Measurements from ENCODE around the gene SGCA. TPM values are rescaled to one million over a fixed set of nuclear protein-coding genes. Genes with fewer than 3 reads are reported as not detected.

SGCA gene
- total and polyA plus RNA-seq, 2 experiments from 2014 or later: 0.19 TPM; not detected in 1

DNA sequence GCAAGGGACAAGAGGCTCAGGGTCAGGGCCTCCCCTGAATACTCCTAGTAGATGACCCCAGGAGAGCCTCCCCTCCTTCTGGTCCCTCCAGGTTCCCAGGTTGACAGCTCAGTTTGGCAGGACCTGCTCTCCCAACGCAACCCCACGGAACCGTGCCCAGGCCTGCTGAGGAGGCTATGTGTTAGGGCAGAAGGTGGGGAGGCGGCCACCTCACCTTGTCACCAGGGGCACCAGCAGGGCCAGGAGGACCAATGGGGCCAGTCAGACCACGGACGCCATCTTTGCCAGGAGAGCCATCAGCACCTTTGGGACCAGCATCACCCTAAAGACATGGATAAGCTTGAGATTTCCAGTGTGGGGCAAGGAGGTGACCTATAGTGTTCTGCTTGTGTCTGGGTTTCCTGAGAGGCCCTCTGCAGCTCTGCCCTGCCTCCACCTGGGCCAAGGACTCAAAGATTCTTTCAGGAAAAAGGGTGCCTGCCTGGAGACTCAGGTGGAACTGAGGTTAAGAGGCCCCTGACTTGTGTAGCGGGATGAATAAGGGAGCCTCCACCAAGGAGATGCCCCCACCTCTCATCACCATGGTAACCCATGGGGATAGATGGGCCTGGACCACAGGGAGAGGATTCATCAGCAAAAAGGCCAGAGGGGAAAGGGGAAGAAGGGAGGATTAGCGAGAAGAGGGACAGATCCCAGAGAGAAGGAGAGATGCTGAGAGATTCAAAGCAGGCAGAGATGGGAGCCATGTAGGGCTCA is 25.0 kb downstream of the SGCA start:
- Histone ChIP-seq H3K4me2 (no peak overlapping the region), H3K4me1 (ENCODE audit: insufficient read depth) (no peaks in the 10 kb centered on the region), H3K27me3 (ENCODE audit: insufficient read depth) (no peaks in the 10 kb centered on the region), H3K27ac (ENCODE audit: low read depth) (no peak overlapping the region), H2AFZ (no peak overlapping the region), H3K9me2 (ENCODE audit: insufficient read depth) (no peaks in the 10 kb centered on the region), H3K79me2 (replicated peaks; ENCODE audit: insufficient read depth) (no peaks in the 10 kb centered on the region), H3K36me3 (ENCODE audit: insufficient read depth) (no peaks in the 10 kb centered on the region), H3F3A (replicated peaks; ENCODE audit: low read depth) (no peaks in the 10 kb centered on the region), H4K20me1 (replicated peaks; ENCODE audit: insufficient read depth) (no peaks in the 10 kb centered on the region), H3K4me3 (no peak overlapping the region)
- ATAC-seq (no peak), DNase-seq (ENCODE audit: low spot score) (no peak)
- Mint-ChIP-seq H3K4me1 (no peaks in the 10 kb centered on the region), H3K36me3 (ENCODE audit: low read depth) (peaks cover 21% of the 10 kb centered on the region; the same call in 2 of the 3 replicates), H3K27me3 (ENCODE audit: insufficient read depth, low read depth, poor library complexity) (peaks cover 5% of the 10 kb centered on the region), H3K27ac (no peak overlapping the region), H3K9me3 (no peaks in the 10 kb centered on the region), H3K4me3 (no peak overlapping the region)
- TF ChIP-seq, protein P1, sequence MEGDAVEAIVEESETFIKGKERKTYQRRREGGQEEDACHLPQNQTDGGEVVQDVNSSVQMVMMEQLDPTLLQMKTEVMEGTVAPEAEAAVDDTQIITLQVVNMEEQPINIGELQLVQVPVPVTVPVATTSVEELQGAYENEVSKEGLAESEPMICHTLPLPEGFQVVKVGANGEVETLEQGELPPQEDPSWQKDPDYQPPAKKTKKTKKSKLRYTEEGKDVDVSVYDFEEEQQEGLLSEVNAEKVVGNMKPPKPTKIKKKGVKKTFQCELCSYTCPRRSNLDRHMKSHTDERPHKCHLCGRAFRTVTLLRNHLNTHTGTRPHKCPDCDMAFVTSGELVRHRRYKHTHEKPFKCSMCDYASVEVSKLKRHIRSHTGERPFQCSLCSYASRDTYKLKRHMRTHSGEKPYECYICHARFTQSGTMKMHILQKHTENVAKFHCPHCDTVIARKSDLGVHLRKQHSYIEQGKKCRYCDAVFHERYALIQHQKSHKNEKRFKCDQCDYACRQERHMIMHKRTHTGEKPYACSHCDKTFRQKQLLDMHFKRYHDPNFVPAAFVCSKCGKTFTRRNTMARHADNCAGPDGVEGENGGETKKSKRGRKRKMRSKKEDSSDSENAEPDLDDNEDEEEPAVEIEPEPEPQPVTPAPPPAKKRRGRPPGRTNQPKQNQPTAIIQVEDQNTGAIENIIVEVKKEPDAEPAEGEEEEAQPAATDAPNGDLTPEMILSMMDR (conservative IDR thresholded peaks at IDR 0.05; ENCODE audit: low read depth in 2 of 2): no peak
- TF ChIP-seq POLR2AphosphoS5 (IDR thresholded peaks at IDR 0.05; ENCODE audit: low read depth) (no peak), JUNB (IDR thresholded peaks at IDR 0.05; ENCODE audit: unreplicated experiment) (no peak), NANOG (IDR thresholded peaks at IDR 0.05; ENCODE audit: borderline replicate concordance) (no peak), CREB1 (CRISPR knock-in tag; IDR thresholded peaks at IDR 0.05; ENCODE audit: low read depth) (no peak), EZH2phosphoT487 (IDR thresholded peaks at IDR 0.05; ENCODE audit: unreplicated experiment) (no peak), STAT1 (IDR thresholded peaks at IDR 0.05; ENCODE audit: unreplicated experiment) (no peak)
- TF ChIP-seq, protein P2, sequence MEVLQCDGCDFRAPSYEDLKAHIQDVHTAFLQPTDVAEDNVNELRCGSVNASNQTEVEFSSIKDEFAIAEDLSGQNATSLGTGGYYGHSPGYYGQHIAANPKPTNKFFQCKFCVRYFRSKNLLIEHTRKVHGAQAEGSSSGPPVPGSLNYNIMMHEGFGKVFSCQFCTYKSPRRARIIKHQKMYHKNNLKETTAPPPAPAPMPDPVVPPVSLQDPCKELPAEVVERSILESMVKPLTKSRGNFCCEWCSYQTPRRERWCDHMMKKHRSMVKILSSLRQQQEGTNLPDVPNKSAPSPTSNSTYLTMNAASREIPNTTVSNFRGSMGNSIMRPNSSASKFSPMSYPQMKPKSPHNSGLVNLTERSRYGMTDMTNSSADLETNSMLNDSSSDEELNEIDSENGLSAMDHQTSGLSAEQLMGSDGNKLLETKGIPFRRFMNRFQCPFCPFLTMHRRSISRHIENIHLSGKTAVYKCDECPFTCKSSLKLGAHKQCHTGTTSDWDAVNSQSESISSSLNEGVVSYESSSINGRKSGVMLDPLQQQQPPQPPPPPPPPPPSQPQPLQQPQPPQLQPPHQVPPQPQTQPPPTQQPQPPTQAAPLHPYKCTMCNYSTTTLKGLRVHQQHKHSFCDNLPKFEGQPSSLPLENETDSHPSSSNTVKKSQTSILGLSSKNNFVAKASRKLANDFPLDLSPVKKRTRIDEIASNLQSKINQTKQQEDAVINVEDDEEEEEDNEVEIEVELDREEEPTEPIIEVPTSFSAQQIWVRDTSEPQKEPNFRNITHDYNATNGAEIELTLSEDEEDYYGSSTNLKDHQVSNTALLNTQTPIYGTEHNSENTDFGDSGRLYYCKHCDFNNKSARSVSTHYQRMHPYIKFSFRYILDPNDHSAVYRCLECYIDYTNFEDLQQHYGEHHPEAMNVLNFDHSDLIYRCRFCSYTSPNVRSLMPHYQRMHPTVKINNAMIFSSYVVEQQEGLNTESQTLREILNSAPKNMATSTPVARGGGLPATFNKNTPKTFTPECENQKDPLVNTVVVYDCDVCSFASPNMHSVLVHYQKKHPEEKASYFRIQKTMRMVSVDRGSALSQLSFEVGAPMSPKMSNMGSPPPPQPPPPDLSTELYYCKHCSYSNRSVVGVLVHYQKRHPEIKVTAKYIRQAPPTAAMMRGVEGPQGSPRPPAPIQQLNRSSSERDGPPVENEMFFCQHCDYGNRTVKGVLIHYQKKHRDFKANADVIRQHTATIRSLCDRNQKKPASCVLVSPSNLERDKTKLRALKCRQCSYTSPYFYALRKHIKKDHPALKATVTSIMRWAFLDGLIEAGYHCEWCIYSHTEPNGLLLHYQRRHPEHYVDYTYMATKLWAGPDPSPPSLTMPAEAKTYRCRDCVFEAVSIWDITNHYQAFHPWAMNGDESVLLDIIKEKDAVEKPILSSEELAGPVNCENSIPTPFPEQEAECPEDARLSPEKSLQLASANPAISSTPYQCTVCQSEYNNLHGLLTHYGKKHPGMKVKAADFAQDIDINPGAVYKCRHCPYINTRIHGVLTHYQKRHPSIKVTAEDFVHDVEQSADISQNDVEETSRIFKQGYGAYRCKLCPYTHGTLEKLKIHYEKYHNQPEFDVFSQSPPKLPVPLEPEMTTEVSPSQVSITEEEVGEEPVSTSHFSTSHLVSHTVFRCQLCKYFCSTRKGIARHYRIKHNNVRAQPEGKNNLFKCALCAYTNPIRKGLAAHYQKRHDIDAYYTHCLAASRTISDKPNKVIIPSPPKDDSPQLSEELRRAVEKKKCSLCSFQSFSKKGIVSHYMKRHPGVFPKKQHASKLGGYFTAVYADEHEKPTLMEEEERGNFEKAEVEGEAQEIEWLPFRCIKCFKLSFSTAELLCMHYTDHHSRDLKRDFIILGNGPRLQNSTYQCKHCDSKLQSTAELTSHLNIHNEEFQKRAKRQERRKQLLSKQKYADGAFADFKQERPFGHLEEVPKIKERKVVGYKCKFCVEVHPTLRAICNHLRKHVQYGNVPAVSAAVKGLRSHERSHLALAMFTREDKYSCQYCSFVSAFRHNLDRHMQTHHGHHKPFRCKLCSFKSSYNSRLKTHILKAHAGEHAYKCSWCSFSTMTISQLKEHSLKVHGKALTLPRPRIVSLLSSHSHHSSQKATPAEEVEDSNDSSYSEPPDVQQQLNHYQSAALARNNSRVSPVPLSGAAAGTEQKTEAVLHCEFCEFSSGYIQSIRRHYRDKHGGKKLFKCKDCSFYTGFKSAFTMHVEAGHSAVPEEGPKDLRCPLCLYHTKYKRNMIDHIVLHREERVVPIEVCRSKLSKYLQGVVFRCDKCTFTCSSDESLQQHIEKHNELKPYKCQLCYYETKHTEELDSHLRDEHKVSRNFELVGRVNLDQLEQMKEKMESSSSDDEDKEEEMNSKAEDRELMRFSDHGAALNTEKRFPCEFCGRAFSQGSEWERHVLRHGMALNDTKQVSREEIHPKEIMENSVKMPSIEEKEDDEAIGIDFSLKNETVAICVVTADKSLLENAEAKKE (CRISPR knock-in tag; IDR thresholded peaks at IDR 0.05): no peak

All from GM23338 (cell line).